HUES48 (cell line): ENCODE results near the gene MMP15.

Source experiments
- H3K27ac ChIP-seq: one replicate; pipeline ENCODE4 v1.7.0; 2013; ENCODE audit warnings: low read depth, low read length, inconsistent platforms
- H3K27me3 ChIP-seq: 2 replicates; pipeline ENCODE4 v1.6.1; 2013; ENCODE audit warnings: mild to moderate bottlenecking, low read length; ENCODE audit not compliant: control insufficient read depth, insufficient read depth
- H3K36me3 ChIP-seq: 2 replicates; pipeline ENCODE4 v1.6.1; 2013; ENCODE audit warnings: low read length; ENCODE audit not compliant: control insufficient read depth, insufficient read depth
- H3K4me1 ChIP-seq: 2 replicates; pipeline ENCODE4 v1.6.1; 2013; ENCODE audit warnings: mild to moderate bottlenecking, low read length; ENCODE audit not compliant: control insufficient read depth, insufficient read depth
- H3K4me3 ChIP-seq: 2 replicates; pipeline ENCODE4 v1.5.1; 2013; ENCODE audit warnings: mild to moderate bottlenecking, low read depth, low read length
- H3K9ac ChIP-seq: 2 replicates; pipeline ENCODE4 v1.6.1; 2013; ENCODE audit warnings: mild to moderate bottlenecking, low read depth, low read length, moderate library complexity
- H3K9me3 ChIP-seq: 2 replicates; pipeline ENCODE4 v1.6.1; 2013; ENCODE audit warnings: low read length; ENCODE audit not compliant: control insufficient read depth, insufficient read depth

MMP15 gene

DNA sequence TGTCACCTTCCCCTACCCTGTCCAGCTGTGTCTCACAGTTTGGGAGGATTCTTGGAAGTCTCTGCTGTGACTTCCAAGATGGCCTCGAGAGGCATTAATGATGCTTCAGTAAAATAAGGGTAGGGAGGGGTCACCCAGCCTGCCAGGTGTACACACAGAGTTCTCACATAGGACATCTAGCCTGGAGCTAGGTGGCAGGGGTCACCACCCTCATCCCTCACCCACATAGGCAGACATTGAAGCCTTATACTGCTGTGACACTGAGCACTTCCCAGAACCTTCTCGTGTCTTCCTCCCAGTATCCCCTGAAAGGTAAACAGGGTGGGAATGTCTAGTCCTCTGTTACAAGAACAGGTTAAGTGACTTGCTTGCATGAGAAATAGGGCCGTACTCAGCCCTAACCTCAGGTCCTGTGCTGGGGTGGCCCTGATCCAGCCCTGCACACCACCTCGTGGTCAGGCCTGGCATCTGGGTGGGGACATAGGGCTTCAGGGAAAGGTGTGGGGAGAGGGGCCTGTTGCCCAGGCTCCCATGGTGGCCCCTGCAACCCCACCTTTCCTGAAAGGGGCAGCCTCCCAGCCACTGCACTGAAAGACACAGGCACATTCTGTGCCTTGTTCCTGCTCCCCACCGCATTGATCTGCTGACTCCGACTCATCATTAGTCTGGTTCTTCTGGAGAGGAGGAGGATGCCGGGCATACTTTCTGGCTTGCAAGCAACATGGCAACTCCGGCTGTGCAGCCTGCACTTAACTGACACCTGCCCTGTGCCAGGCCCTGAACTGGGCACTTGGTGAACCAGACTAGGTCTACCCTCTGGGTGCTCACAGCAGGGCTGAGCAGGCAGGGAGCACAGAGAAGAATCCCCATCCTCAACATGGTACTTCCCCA is 3.6 kb upstream of the MMP15 start:
- Histone ChIP-seq H3K9me3 (no peaks in the 10 kb centered on the region), H3K27me3 (peaks cover 15% of the 10 kb centered on the region; the same call in 1 of the 2 replicates), H3K9ac (no peak overlapping the region), H3K27ac (no peak overlapping the region), H3K4me1 (peaks cover 32% of the 10 kb centered on the region), H3K36me3 (peaks cover 8% of the 10 kb centered on the region; the same call in 1 of the 2 replicates), H3K4me3 (no peak overlapping the region)

DNA sequence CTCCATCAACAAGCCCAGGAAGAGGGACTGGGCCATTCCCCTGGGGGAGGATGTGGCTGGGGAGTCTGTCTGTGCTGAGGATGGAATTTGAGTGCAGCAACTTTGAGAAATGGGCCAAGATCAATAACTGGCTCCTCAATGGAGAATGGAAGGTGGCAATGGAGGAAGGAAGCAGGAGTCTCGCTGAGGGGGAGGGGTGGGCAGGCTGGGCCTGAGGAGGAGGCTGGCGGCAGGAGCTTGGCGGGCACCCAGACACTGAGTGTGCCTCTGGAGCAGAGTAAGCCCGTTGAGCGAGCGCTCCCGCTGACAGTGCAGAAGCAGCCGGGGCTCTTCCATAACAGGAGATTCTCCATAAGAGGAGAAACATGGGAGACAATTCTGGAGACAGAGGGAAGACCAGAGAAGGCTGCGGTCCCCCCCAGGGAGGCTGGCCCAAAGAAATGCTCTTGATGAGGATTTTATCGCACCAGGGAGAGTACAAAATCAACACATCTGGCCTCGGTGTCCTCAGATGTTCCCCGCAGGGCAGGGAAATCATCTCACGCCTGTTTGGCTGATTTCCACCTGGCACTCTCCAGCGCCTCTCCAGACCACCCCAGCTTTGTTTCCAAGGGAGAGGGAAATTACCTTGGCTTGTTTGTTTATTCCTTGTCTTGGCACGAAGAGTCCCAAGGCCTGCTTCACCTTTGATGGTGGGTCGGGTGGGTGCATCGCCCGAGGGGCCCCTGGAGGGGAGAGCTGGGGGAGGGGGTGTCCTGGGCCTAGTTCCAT is 2.8 kb upstream of the MMP15 start:
- Histone ChIP-seq H3K9ac (no peak overlapping the region), H3K4me3 (no peak overlapping the region), H3K27ac (no peak overlapping the region), H3K9me3 (no peaks in the 10 kb centered on the region), H3K36me3 (peaks cover 5% of the 10 kb centered on the region; the same call in 1 of the 2 replicates), H3K4me1 (peaks cover 33% of the 10 kb centered on the region), H3K27me3 (peaks cover 15% of the 10 kb centered on the region; the same call in 1 of the 2 replicates)

DNA sequence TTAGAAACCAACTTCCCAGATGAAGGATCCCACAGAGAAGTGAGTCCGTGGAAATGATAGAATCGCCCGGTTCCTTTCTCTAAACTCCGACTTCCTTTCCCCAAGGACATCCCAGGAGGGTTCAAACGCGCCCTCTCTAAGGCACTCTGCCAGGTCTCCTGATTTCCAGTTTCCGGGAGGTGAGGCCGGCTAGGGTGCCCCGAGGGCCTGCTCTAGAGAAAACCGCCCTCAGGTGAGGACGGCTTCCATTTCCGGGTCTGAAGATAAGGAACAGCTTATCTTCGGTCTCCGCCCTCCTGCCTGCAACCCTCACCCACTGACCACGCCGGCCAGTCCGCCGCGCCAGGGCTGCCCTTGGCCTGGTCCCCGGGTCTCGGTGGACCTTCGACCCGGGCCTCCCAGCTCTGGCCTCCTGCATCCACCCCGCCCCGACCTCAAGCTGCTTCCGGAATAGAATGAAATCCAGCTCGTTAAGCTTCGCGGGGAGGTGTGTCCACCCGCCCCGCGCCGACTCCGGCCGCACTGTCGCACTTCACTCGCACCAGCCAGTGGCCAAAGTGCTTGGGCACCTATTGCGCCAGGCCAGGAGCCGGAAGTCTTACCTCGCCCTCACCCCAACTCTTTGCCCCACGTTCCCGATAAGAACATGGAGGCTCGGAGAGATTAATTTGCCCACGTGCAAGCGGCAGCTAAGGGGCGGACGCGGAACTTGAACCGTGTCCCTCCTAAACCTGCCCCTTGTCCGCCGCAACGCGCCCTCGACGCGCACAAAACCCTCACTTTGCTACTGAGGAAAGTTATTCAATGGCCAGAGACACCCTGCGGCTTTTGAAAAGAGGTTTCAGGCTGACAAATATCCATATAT is 836 bp upstream of the MMP15 start:
- Histone ChIP-seq H3K9ac (peak overlapping the region; percentile 50), H3K27me3 (peaks cover 15% of the 10 kb centered on the region; the same call in 1 of the 2 replicates), H3K9me3 (no peaks in the 10 kb centered on the region), H3K4me1 (peaks cover 46% of the 10 kb centered on the region), H3K27ac (peak overlapping the region; percentile 77), H3K4me3 (peak overlapping the region; percentile 85), H3K36me3 (no peaks in the 10 kb centered on the region)

DNA sequence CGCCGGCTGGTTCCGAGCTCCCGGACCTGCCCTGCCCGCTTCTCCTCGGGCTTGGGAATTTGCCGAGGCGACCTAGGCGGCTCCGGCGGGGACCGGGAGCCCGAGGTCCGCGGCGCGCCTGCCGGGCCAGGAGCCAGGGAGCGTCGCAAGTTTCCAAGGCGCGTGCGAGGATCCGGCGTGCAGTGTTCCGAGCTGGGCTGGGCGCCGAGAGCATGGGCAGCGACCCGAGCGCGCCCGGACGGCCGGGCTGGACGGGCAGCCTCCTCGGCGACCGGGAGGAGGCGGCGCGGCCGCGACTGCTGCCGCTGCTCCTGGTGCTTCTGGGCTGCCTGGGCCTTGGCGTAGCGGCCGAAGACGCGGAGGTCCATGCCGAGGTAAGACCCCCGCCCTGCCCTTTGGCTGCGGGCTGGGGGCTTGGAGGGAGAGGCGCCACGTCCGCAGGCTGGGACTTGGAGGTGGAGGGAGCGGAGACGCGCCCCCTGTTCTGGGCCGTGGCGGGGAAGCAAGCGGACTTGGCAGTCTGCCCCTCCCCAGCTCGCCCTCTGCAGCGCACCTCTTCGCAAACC is 668 bp downstream of the MMP15 start:
- no peaks in the 10 kb centered on the region for H3K36me3 ChIP-seq
- peak overlapping the region; percentile 52; the same call in 1 of the 2 replicates for H3K9ac ChIP-seq

DNA sequence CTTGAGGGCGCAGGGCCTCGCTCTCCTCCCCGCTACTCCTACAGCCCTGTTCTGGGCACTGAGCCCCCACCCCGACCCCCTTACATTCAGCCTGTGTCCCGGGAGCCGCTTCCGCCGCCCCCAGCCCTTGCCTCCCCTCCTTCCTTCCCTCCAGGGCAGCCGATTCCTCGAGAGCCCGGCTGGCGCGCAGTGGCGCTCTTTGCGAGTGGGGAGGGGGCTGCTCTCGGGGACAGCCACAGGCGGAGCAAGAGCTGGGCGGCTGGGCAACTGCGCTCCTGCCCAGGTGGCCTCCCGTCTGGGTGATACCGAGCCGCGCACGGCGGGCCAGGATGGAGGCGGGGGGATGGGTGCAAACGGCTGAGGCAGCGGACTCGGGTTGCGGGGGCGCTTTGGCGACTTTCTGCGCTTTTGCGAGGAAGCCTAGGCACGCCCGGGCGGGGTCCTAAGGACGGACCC is 1.2 kb downstream of the MMP15 start:
- Histone ChIP-seq H3K9me3 (no peaks in the 10 kb centered on the region), H3K4me3 (peak overlapping the region; percentile 85), H3K4me1 (peaks cover 46% of the 10 kb centered on the region), H3K27me3 (peaks cover 15% of the 10 kb centered on the region; the same call in 1 of the 2 replicates), H3K27ac (peak overlapping the region; percentile 73), H3K36me3 (no peaks in the 10 kb centered on the region), H3K9ac (peak overlapping the region; percentile 38; the same call in 1 of the 2 replicates)

More for the DNA sequence above, 668 bp downstream of the MMP15 start:
- Histone ChIP-seq H3K4me1 (peaks cover 46% of the 10 kb centered on the region), H3K9me3 (no peaks in the 10 kb centered on the region), H3K4me3 (peak overlapping the region; percentile 85), H3K27ac (no peak overlapping the region), H3K27me3 (peaks cover 15% of the 10 kb centered on the region; the same call in 1 of the 2 replicates)

DNA sequence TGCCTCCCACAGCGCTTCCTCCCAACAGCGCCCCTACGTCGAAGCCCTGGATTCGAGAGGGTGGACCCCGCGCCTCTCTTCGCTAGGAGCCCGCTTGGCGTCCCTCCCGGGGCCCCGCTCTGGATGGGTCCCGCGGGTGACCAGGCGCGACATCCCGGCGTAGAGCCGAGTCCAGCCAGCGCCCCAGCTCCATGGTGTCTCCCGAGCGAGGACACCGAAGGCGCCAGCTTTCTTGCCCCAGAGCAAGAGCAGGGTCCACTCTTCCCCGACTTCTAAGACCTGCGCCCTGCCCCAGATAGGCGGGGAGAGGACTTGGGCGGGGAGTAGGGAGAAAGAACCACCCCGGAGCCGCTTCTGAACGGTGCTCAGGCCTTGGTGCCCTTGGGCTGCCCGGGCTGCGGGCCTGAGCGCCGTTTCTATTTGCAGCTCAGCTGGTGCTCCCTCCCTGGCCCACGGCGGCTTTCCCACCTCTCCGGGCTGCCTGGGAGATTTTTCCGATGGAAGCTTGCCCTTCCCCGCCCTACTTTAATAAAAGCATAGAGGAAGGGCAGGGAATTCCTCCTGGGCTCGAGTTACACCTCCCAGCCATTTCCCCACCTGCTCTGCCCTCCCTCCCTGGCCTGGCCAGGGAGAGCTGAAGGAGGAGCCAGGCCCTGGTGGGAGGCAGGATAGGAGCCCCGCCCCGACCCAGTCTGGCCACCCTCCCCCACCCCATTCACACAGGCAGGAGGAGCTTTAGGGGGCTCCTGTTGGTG is 1.8 kb downstream of the MMP15 start:
- no peaks in the 10 kb centered on the region for H3K9me3 ChIP-seq
- peak overlapping the region; percentile 73 for H3K27ac ChIP-seq
- no peaks in the 10 kb centered on the region for H3K36me3 ChIP-seq
- peaks cover 15% of the 10 kb centered on the region; the same call in 1 of the 2 replicates for H3K27me3 ChIP-seq
- H3K4me3 ChIP-seq, result peak overlapping the region; percentile 85
- peak overlapping the region; percentile 38; the same call in 1 of the 2 replicates for H3K9ac ChIP-seq
- peaks cover 40% of the 10 kb centered on the region for H3K4me1 ChIP-seq

DNA sequence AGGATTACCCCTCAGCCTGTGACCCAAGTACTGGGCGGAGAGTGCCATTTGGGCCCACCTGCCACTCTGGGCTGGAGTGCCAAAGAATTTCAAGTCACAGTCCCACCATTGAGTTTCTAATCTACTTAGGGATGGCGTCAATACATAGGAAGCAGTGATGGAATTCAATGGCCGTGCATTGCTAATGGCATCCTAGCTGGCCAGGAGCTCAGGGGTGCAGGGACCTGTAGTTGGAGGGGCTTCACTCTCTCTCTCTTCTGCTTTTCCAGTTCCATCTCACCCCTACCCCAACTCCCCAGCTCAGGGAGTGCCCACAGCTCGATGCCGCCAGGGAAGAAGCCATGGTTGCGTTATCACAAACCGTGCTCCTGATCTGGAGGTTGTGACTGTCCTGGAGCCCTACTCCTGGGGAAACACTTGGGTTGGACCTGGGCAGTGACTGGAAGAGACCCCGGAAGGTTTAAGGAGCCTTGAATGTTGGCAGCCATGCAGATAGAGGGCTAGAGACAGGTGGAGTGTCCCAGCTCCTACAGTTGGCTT is 2.4 kb downstream of the MMP15 start:
- no peaks in the 10 kb centered on the region for H3K9me3 ChIP-seq
- no peak overlapping the region for H3K9ac ChIP-seq
- peaks cover 15% of the 10 kb centered on the region; the same call in 1 of the 2 replicates for H3K27me3 ChIP-seq
- no peaks in the 10 kb centered on the region for H3K36me3 ChIP-seq
- H3K4me1 ChIP-seq, result peaks cover 33% of the 10 kb centered on the region
- H3K27ac ChIP-seq, result peak overlapping the region; percentile 73
- H3K4me3 ChIP-seq, result peak overlapping the region; percentile 37

DNA sequence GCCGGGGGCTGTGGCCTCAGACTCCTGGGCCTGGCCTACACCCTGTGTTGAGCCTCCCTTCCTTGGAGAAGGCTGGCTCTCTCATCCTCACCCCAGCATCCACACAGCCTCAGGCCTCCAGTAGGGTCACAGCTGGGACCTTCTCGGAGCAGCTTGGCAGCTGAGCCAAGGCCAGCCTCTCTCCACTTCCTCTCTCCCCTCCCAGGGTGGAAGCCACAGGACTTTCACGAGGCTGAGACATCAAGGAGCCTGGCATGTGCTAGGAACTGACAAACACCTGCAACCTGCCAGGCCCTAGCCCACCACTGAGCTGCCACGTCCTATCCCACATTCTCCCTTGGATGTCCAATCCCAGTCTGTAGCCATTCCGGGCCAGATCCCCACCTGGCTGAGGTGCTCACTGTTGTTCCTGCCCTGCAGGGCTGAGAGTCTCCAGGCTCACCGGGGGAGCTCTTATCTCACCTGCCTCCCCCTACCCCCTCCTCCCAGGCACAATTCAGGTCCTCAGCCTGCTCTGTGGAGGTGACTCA is 3.1 kb downstream of the MMP15 start:
- Histone ChIP-seq H3K27ac (peak overlapping the region; percentile 73), H3K4me3 (peak overlapping the region; percentile 37; the same call in 1 of the 2 replicates), H3K9me3 (no peaks in the 10 kb centered on the region), H3K9ac (no peak overlapping the region), H3K4me1 (peaks cover 28% of the 10 kb centered on the region), H3K36me3 (no peaks in the 10 kb centered on the region), H3K27me3 (peaks cover 14% of the 10 kb centered on the region; the same call in 1 of the 2 replicates)

DNA sequence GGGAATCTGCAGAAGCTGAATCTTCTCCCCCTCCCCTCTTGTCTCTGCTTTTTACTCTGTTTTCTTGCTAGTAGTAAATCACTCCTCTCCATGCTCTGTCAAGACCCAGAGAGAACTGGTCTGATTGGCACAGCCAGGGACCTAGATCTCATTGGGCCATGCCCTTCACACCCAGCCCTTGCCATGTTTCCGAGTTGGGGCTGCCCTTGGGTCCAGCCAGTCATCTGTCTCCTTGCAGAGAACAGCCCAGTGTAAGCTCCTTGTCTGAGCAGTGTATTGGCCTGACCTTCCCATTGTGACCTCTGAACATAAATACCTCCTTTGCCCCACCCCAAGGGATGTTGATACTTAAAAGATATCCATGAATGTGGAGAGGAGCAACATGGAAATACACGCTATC is 3.9 kb downstream of the MMP15 start:
- H3K9ac ChIP-seq, result no peak overlapping the region
- peaks cover 6% of the 10 kb centered on the region; the same call in 1 of the 2 replicates for H3K27me3 ChIP-seq
- H3K4me1 ChIP-seq, result peaks cover 20% of the 10 kb centered on the region
- no peak overlapping the region for H3K4me3 ChIP-seq
- H3K36me3 ChIP-seq, result no peaks in the 10 kb centered on the region
- H3K27ac ChIP-seq, result no peak overlapping the region
- no peaks in the 10 kb centered on the region for H3K9me3 ChIP-seq
